ENCODE results near the gene FKBP3. TPM values are rescaled to one million over a fixed set of nuclear protein-coding genes. Genes with fewer than 3 reads are reported as not detected.

FKBP3 gene
- total and polyA plus RNA-seq, 2 of the 8 experiments (the other 6 are each of a cell fraction or from before 2014, with no cell fraction given) = 36.0 to 149 TPM

- 9% methylated on average over 7 of the region's 7 CpGs; no CpG with 5 or more reads in 1 of the 2 experiments for WGBS, 2 experiments (ENCODE audit: extremely low coverage in 1 of 2, insufficient coverage in 1 of 2, insufficient read length in 1 of 2, insufficient replicate concordance in 2 of 2, low coverage in 1 of 2, low lambda C conversion rate in 2 of 2, missing lambda C conversion rate in 1 of 2)
- Histone ChIP-seq H2BK5ac (ENCODE audit: low read depth, low read length) (0 out of 2 replicates have a peak overlapping the region, but pooled peaks have one; percentile 60), H4K20me1 (replicated peaks in 1 of 2; ENCODE audit: control insufficient read depth in 1 of 2, insufficient read depth in 2 of 2, low read length in 2 of 2) (peaks cover 0 to 4% of the 10 kb centered on the region in 2 experiments), H3K14ac (ENCODE audit: insufficient read length) (no peak overlapping the region), H2BK15ac (ENCODE audit: low read length) (no peak overlapping the region), H2AFZ (ENCODE audit: low read length) (peak overlapping the region; percentile 93), H3K23ac (ENCODE audit: insufficient read length) (no peak overlapping the region), H2BK20ac (ENCODE audit: low read length) (no peak overlapping the region), H3K27me3 (replicated peaks in 1 of 4; ENCODE audit: control insufficient read depth in 3 of 4, extremely low read depth in 1 of 4, insufficient read depth in 3 of 4, low read length in 3 of 4) (no peaks in the 10 kb centered on the region), H3K27ac (ENCODE audit: low read depth, low read length) (no peak overlapping the region), H3K9ac (replicated peaks in 1 of 4; ENCODE audit: extremely low read depth in 1 of 4, low read depth in 3 of 4, low read length in 3 of 4) (peak overlapping the region in 3 of 4 experiments; percentile 21 to 84 (median 66); a peak in 4 of 7 replicates), H3K4me3 (ENCODE audit: extremely low read depth in 1 of 4, insufficient read depth in 2 of 4, low read depth in 3 of 4, low read length in 4 of 4) (peak overlapping the region; percentile 65 to 96 (median 84)), H3K18ac (ENCODE audit: extremely low read depth, low read length) (no peak overlapping the region), H3K23me2 (ENCODE audit: low read depth, low read length) (peaks cover 5% of the 10 kb centered on the region), H2BK120ac (replicated peaks; ENCODE audit: low read depth, low read length) (no peak overlapping the region), H2BK12ac (ENCODE audit: low read depth, low read length) (no peak overlapping the region), H3K56ac (replicated peaks; ENCODE audit: insufficient read length, low read depth, low read length) (no peak overlapping the region), H3K9me3 (ENCODE audit: insufficient read depth in 2 of 2, low read depth in 1 of 2, low read length in 1 of 2) (no peaks in the 10 kb centered on the region), H3K79me2 (ENCODE audit: control insufficient read depth in 1 of 2, insufficient read depth in 2 of 2, low read length in 2 of 2) (peaks cover 4 to 74% of the 10 kb centered on the region in 2 experiments; a peak in 3 of 4 replicates), H3K4me2 (ENCODE audit: insufficient read depth in 1 of 2, low read depth in 2 of 2, low read length in 2 of 2) (peak overlapping the region; percentile 63 to 78), H2AK5ac (ENCODE audit: low read depth, low read length) (no peak overlapping the region), H4K5ac (ENCODE audit: insufficient read length, low read depth, low read length) (no peak overlapping the region), H4K8ac (ENCODE audit: extremely low read depth, insufficient read depth, low read length) (no peak overlapping the region), H3K4me1 (replicated peaks in 1 of 4; ENCODE audit: control insufficient read depth in 3 of 4, insufficient read depth in 4 of 4, low read length in 3 of 4) (peaks cover 0 to 3% (median 0%) of the 10 kb centered on the region in 4 experiments; a peak in 3 of 7 replicates), H4K91ac (replicated peaks; ENCODE audit: insufficient read length, low read length) (no peak overlapping the region), H3K4ac (replicated peaks; ENCODE audit: insufficient read length, low read depth, low read length) (no peak overlapping the region), H3K79me1 (ENCODE audit: low read depth, low read length) (no peaks in the 10 kb centered on the region), H3K36me3 (ENCODE audit: control insufficient read depth in 2 of 4, insufficient read depth in 4 of 4, low read length in 3 of 4) (no peaks in the 10 kb centered on the region)
- FAIRE-seq = no peak
- POLR2A ChIA-PET (ENCODE audit: partially characterized antibody) = interaction anchor here (1.1 to 1.5 kb wide), 4 partner anchors 12 to 52 kb away, joined by 4 to 6 read pairs (median 4); no protein-coding TSS in a partner anchor
- CTCF ChIA-PET (ENCODE audit: partially characterized antibody) = interaction anchor here (0.5 to 1.6 kb wide), 6 partner anchors 8 to 222 kb away, joined by 3 to 7 read pairs (median 3); no protein-coding TSS in a partner anchor
- no peak for DNase-seq (ENCODE audit: low read depth in 1 of 2, low spot score in 2 of 2)
- no peak for TF ChIP-seq PHF8 (conservative IDR thresholded peaks at IDR 0.05; ENCODE audit: low read depth, low read length)
- TF ChIP-seq BCL11A (IDR thresholded peaks at IDR 0.05; ENCODE audit: low read depth in 2 of 2, low read length in 2 of 2) = no peak
- TF ChIP-seq SRF (IDR thresholded peaks at IDR 0.05; ENCODE audit: low read depth, low read length) = no peak
- TF ChIP-seq SAP30 (IDR thresholded peaks at IDR 0.05; ENCODE audit: insufficient read depth, insufficient replicate concordance, low read length) = no peak
- TF ChIP-seq HDAC2 (IDR thresholded peaks at IDR 0.05; ENCODE audit: borderline replicate concordance in 1 of 2, low read depth in 2 of 2, low read length in 2 of 2) = no peak
- no peak for TF ChIP-seq MAFK (IDR thresholded peaks at IDR 0.05; ENCODE audit: low read depth, low read length)
- TF ChIP-seq RAD21 (IDR thresholded peaks at IDR 0.05 in 1 of 2, conservative IDR thresholded peaks at IDR 0.05 in 1 of 2; ENCODE audit: low read depth in 2 of 2, low read length in 2 of 2) = no peak
- TF ChIP-seq RXRA (IDR thresholded peaks at IDR 0.05; ENCODE audit: insufficient read depth, low read depth, low read length) = no peak
- no peak for TF ChIP-seq CREB1 (IDR thresholded peaks at IDR 0.05)
- TF ChIP-seq RBBP5 (IDR thresholded peaks at IDR 0.05; ENCODE audit: borderline replicate concordance, low read depth, low read length) = no peak
- TF ChIP-seq TAF1 (IDR thresholded peaks at IDR 0.05; ENCODE audit: low read depth, low read length) = no peak
- TF ChIP-seq FOSL1 (IDR thresholded peaks at IDR 0.05; ENCODE audit: insufficient read depth, low read depth, low read length) = no peak
- TF ChIP-seq GTF2F1 (IDR thresholded peaks at IDR 0.05; ENCODE audit: borderline replicate concordance, low read depth, low read length) = no peak
Observed at GRCh38 chr14:45136399-45136798, 2.1 kb upstream of the FKBP3 start.

All from H1 (cell line).